Brain pericyte (primary cell): ENCODE measurements around the gene PACS1.
"Not testable (repeated sequence)": the region's sequence is repeated elsewhere in the genome, so short reads cannot be mapped to it uniquely, and the experiment has no call there.

ENCODE experiments used
- DNase-seq: peaks from one replicate; pipeline ENCODE4 v3.0.0-alpha.2; 2012; ENCODE audit warnings: low read depth, low spot score

Gene PACS1

GRCh38 chr11:66253081-66253480 is 183.0 kb downstream of the PACS1 start:
- DNase-seq, result not testable (repeated sequence)

GRCh38 chr11:66258473-66258893 is 188.4 kb downstream of the PACS1 start:
- DNase-seq, result no peak

- no peak for DNase-seq
Measured at GRCh38 chr11:66259225-66259624, 189.2 kb downstream of the PACS1 start.

GRCh38 chr11:66259956-66260355 is 189.9 kb downstream of the PACS1 start:
- no peak for DNase-seq

- DNase-seq, result no peak
Measured at GRCh38 chr11:66261578-66261977, 191.5 kb downstream of the PACS1 start.

GRCh38 chr11:66262191-66262590 is 192.1 kb downstream of the PACS1 start:
- no peak for DNase-seq

- DNase-seq, result no peak
Measured at GRCh38 chr11:66262696-66263095, 192.6 kb downstream of the PACS1 start.

- DNase-seq, result no peak
Measured at GRCh38 chr11:66263231-66263630, 193.2 kb downstream of the PACS1 start.

GRCh38 chr11:66263785-66264184 is 193.7 kb downstream of the PACS1 start:
- DNase-seq, result no peak

GRCh38 chr11:66264383-66264782 is 194.3 kb downstream of the PACS1 start:
- no peak for DNase-seq

GRCh38 chr11:66264914-66265313 is 194.8 kb downstream of the PACS1 start:
- no peak for DNase-seq

GRCh38 chr11:66265531-66266377 is 195.7 kb downstream of the PACS1 start:
- no peak for DNase-seq

- DNase-seq, result no peak
Measured at GRCh38 chr11:66266378-66267038, 196.4 kb downstream of the PACS1 start.

- no peak for DNase-seq
Measured at GRCh38 chr11:66267039-66267378, 196.9 kb downstream of the PACS1 start.

GRCh38 chr11:66267379-66268243 is 197.5 kb downstream of the PACS1 start:
- peak; percentile 63 for DNase-seq

GRCh38 chr11:66268244-66268951 is 198.3 kb downstream of the PACS1 start, which contains the start of gene RAB1B:
RAB1B (plus strand) TSS chr11:66268639; CDS start chr11:66268680, 41 bp downstream.
- DNase-seq, result peak; percentile 100

GRCh38 chr11:66268952-66269905 is 199.2 kb downstream of the PACS1 start:
- no peak for DNase-seq

- no peak for DNase-seq
Measured at GRCh38 chr11:66271816-66272215, 201.7 kb downstream of the PACS1 start.

- no peak for DNase-seq
Measured at GRCh38 chr11:66272596-66272995, 202.5 kb downstream of the PACS1 start.

GRCh38 chr11:66274219-66274618 is 204.1 kb downstream of the PACS1 start:
- no peak for DNase-seq
